Uterus (tissue), 4 donors: ENCODE results near the gene C9orf85. TPM values are rescaled to one million over a fixed set of nuclear protein-coding genes. Genes with fewer than 3 reads are reported as not detected.

Experiments used
- DNase-seq, 2 donors: peaks; one replicate each; pipeline ENCODE4 v3.0.0-alpha.2; 2019 to 2020
- H3K27ac ChIP-seq, 2 donors: fragments of 200-600 bp; sonication (generic); 1 replicate in 1 of 2; 2 replicates in 1 of 2; pipeline ENCODE4 v1.5.1; 2016 to 2018
- H3K27me3 ChIP-seq, 2 donors: fragments of 200-600 bp; sonication (generic); one replicate each; pipeline ENCODE4 v1.5.1; 2018 to 2019; ENCODE audit warnings: control low read depth in 1 of 2
- H3K36me3 ChIP-seq, 2 donors: fragments of 200-600 bp; sonication (generic); one replicate each; pipeline ENCODE4 v1.5.1; 2019; ENCODE audit warnings: control low read depth in 1 of 2
- H3K4me1 ChIP-seq, 2 donors: fragments of 200-600 bp; sonication (generic); one replicate each; pipeline ENCODE4 v1.5.1; 2018 to 2019; ENCODE audit warnings: control low read depth in 1 of 2
- H3K4me3 ChIP-seq, 2 donors: fragments of 200-600 bp; sonication (generic); 1 replicate in 1 of 2; 2 replicates in 1 of 2; pipeline ENCODE4 v1.5.1; 2018 to 2019; ENCODE audit warnings: mild to moderate bottlenecking in 1 of 2
- H3K9me3 ChIP-seq, 2 donors: fragments of 200-600 bp; sonication (generic); one replicate each; pipeline ENCODE4 v1.5.1; 2019; ENCODE audit warnings: control low read depth in 1 of 2
- CTCF ChIP-seq, 4 experiments: fragments of 200-600 bp in 2 of 4; fragments of 450-650 bp in 2 of 4; sonication (generic) in 2 of 4; IDR thresholded peaks; one replicate each; pipeline ENCODE4 v1.5.1; 2016 to 2019; ENCODE audit warnings: antibody characterized with exemption in 4 of 4, mild to moderate bottlenecking in 2 of 4, moderate library complexity in 1 of 4
- POLR2A ChIP-seq, 2 donors: fragments of 450-650 bp; IDR thresholded peaks; one replicate each; pipeline ENCODE4 v1.6.1; 2016; ENCODE audit warnings: antibody characterized with exemption in 2 of 2, mild to moderate bottlenecking in 1 of 2, moderate library complexity in 1 of 2
- intact Hi-C: fragments of 100-400 bp; cut with DNase I; formaldehyde crosslinking; loops from one replicate; pipeline ENCODE4 v1.15.1; 2023; ENCODE audit warnings: low total_unique reads
- total RNA-seq, 4 donors: library from RNA; depleted of rRNA in 3 of 4; stranded (reverse); fragments of >200 nt in 3 of 4; gene quantifications; one replicate each; pipeline versions ENCODE4 v1.1.0 to v1.2.4, GENCODE V29; 2014 to 2023
- donor health status: DM: yes; HTN: yes; CAD: no.

Gene C9orf85
- total RNA-seq, 4 donors from 2014 or later: 8.2 to 22.0 (median 15.9) TPM

GRCh38 chr9:71904076-71904475 lies 7.4 kb upstream of the C9orf85 start:
- Histone ChIP-seq H3K36me3 (no peaks in the 10 kb centered on the region), H3K27ac (no peak overlapping the region), H3K9me3 (no peaks in the 10 kb centered on the region), H3K4me3 (no peak overlapping the region), H3K27me3 (no peaks in the 10 kb centered on the region), H3K4me1 (no peaks in the 10 kb centered on the region)
- DNase-seq: no peak
- intact Hi-C loops: no loop called here
- TF ChIP-seq POLR2A (IDR thresholded peaks at IDR 0.05) (no peak), CTCF (IDR thresholded peaks at IDR 0.05) (no peak)

GRCh38 chr9:71908825-71909224 lies 2.6 kb upstream of the C9orf85 start:
- intact Hi-C loops: no loop called here
- no peaks in the 10 kb centered on the region for H3K9me3 ChIP-seq
- peak overlapping the region in 1 of 2 donors; percentile 97 for H3K27ac ChIP-seq
- no peaks in the 10 kb centered on the region for H3K27me3 ChIP-seq
- H3K36me3 ChIP-seq: no peaks in the 10 kb centered on the region
- no peak for TF ChIP-seq CTCF (IDR thresholded peaks at IDR 0.05)
- TF ChIP-seq POLR2A (IDR thresholded peaks at IDR 0.05): no peak
- H3K4me1 ChIP-seq: peaks cover 0 to 4% of the 10 kb centered on the region in 2 donors
- DNase-seq: no peak
- H3K4me3 ChIP-seq: no peak overlapping the region

- Histone ChIP-seq H3K9me3 (no peaks in the 10 kb centered on the region), H3K4me1 (peaks cover 0 to 4% of the 10 kb centered on the region in 2 donors), H3K36me3 (no peaks in the 10 kb centered on the region), H3K27me3 (no peaks in the 10 kb centered on the region), H3K27ac (peak overlapping the region; percentile 92 to 97), H3K4me3 (peak overlapping the region; percentile 76 to 92)
- peak; percentile 46 for DNase-seq
- no peak for TF ChIP-seq POLR2A (IDR thresholded peaks at IDR 0.05)
- no peak for TF ChIP-seq CTCF (IDR thresholded peaks at IDR 0.05)
- intact Hi-C loops: no loop called here
These were observed 1.4 kb upstream of the C9orf85 start for GRCh38 chr9:71909887-71910649.

- Histone ChIP-seq H3K4me1 (peaks cover 0 to 4% of the 10 kb centered on the region in 2 donors), H3K9me3 (no peaks in the 10 kb centered on the region), H3K36me3 (no peaks in the 10 kb centered on the region), H3K4me3 (peak overlapping the region; percentile 76 to 92), H3K27me3 (no peaks in the 10 kb centered on the region), H3K27ac (peak overlapping the region; percentile 92 to 97)
- no peak for DNase-seq
- intact Hi-C loops: no loop called here
- no peak for TF ChIP-seq POLR2A (IDR thresholded peaks at IDR 0.05)
- no peak for TF ChIP-seq CTCF (IDR thresholded peaks at IDR 0.05)
These were observed 784 bp upstream of the C9orf85 start for GRCh38 chr9:71910650-71911060.

- no peaks in the 10 kb centered on the region for H3K27me3 ChIP-seq
- no peaks in the 10 kb centered on the region for H3K36me3 ChIP-seq
- DNase-seq: no peak
- H3K27ac ChIP-seq: peak overlapping the region; percentile 92 to 97
- no peak for TF ChIP-seq CTCF (IDR thresholded peaks at IDR 0.05)
- H3K9me3 ChIP-seq: no peaks in the 10 kb centered on the region
- peak overlapping the region; percentile 76 to 92 for H3K4me3 ChIP-seq
- H3K4me1 ChIP-seq: peaks cover 0 to 4% of the 10 kb centered on the region in 2 donors
- intact Hi-C loops: no loop called here
These were observed 483 bp downstream of the C9orf85 start for GRCh38 chr9:71911908-71912335.
